ENCODE measurements around the gene SULT4A1. TPM values are rescaled to one million over a fixed set of nuclear protein-coding genes. Genes with fewer than 3 reads are reported as not detected.

Gene SULT4A1
- total and polyA plus RNA-seq, 2 of the 8 experiments (the other 6 are each of a cell fraction or from before 2014, with no cell fraction given), result 9.1 to 11.8 TPM

- no peak for TF ChIP-seq SP2 (IDR thresholded peaks at IDR 0.05; ENCODE audit: low read length)
- no peak for TF ChIP-seq HDAC6 (IDR thresholded peaks at IDR 0.05; ENCODE audit: low read depth, low read length)
- no peak for TF ChIP-seq GTF2F1 (IDR thresholded peaks at IDR 0.05; ENCODE audit: borderline replicate concordance, low read depth, low read length)
- TF ChIP-seq FOSL1 (IDR thresholded peaks at IDR 0.05; ENCODE audit: insufficient read depth, low read depth, low read length), result no peak
- TF ChIP-seq CREB1 (IDR thresholded peaks at IDR 0.05), result no peak; the same call in none of the 2 replicates
- TF ChIP-seq POLR2A (IDR thresholded peaks at IDR 0.05; ENCODE audit: control extremely low read depth in 1 of 2, low read depth in 2 of 2, low read length in 2 of 2), result peak in 1 of 2 experiments; percentile 77; a peak in 2 of 3 replicates
- TF ChIP-seq TAF7 (optimal IDR thresholded peaks at IDR 0.05; ENCODE audit: borderline replicate concordance, low read depth, low read length), result no peak
- TF ChIP-seq TCF12 (IDR thresholded peaks at IDR 0.05; ENCODE audit: low read depth, low read length), result no peak
- TF ChIP-seq NRF1 (IDR thresholded peaks at IDR 0.05; ENCODE audit: low read depth, low read length), result no peak
- TF ChIP-seq TEAD4 (IDR thresholded peaks at IDR 0.05; ENCODE audit: low read depth, low read length), result no peak
- no peak for TF ChIP-seq CBX8 (IDR thresholded peaks at IDR 0.05; ENCODE audit: borderline replicate concordance, low read depth, low read length)
- TF ChIP-seq EP300 (IDR thresholded peaks at IDR 0.05; ENCODE audit: borderline replicate concordance in 1 of 2, low read depth in 2 of 2, low read length in 2 of 2), result no peak
- no peak for TF ChIP-seq SIX5 (IDR thresholded peaks at IDR 0.05; ENCODE audit: low read depth, low read length)
- no peak for TF ChIP-seq SRF (IDR thresholded peaks at IDR 0.05; ENCODE audit: low read depth, low read length)
- TF ChIP-seq POLR2AphosphoS5 (IDR thresholded peaks at IDR 0.05; ENCODE audit: low read depth, low read length), result peak; percentile 67; the same call in 1 of the 2 replicates
- TF ChIP-seq RNF2 (IDR thresholded peaks at IDR 0.05; ENCODE audit: borderline replicate concordance, low read depth, low read length, missing control alignments, poor library complexity, severe bottlenecking), result no peak
- TF ChIP-seq HDAC2 (IDR thresholded peaks at IDR 0.05; ENCODE audit: borderline replicate concordance in 1 of 2, low read depth in 2 of 2, low read length in 2 of 2), result 0 out of 4 replicates have a peak, but pooled peaks of 1 of the 2 experiments have one; percentile 28
- no peak for TF ChIP-seq RXRA (IDR thresholded peaks at IDR 0.05; ENCODE audit: insufficient read depth, low read depth, low read length)
- peak; percentile 67 for TF ChIP-seq TAF1 (IDR thresholded peaks at IDR 0.05; ENCODE audit: low read depth, low read length)
- TF ChIP-seq SIRT6 (IDR thresholded peaks at IDR 0.05; ENCODE audit: low read length), result no peak
- no peak for TF ChIP-seq MAFK (IDR thresholded peaks at IDR 0.05; ENCODE audit: low read depth, low read length)
- no peak for TF ChIP-seq CEBPB (IDR thresholded peaks at IDR 0.05; ENCODE audit: low read depth, low read length)
- TF ChIP-seq USF2 (IDR thresholded peaks at IDR 0.05; ENCODE audit: low read length), result no peak
- TF ChIP-seq EGR1 (IDR thresholded peaks at IDR 0.05; ENCODE audit: borderline replicate concordance, low read depth, low read length), result peak; percentile 42; the same call in 1 of the 2 replicates
Measured at GRCh38 chr22:43812149-43812842, 50.0 kb downstream of the SULT4A1 start, which contains the start of gene EFCAB6 (continued).
